CD4-positive, alpha-beta T cell (primary cell): Measurements from ENCODE around the gene MLN. TPM values are rescaled to one million over a fixed set of nuclear protein-coding genes. Genes with fewer than 3 reads are reported as not detected.

Experiments
- ATAC-seq: fragments of 200-7000 bp; cut with Tn5 transposase; one replicate; pipeline ENCODE4 v1.10.0; 2022; ENCODE audit warnings: mild to moderate bottlenecking; ENCODE audit not compliant: poor library complexity
- CTCF ChIA-PET: fragments of 350-600 bp; sonication (Branson Sonifier 250); formaldehyde crosslinking; loops from one replicate; lab custom pipeline; 2021; ENCODE audit warnings: antibody characterized with exemption, inconsistent platforms; lab: Charles Lee
- POLR2A ChIA-PET: fragments of 350-600 bp; sonication (Branson Sonifier 250); formaldehyde crosslinking; loops from one replicate; lab custom pipeline; 2021; ENCODE audit warnings: antibody characterized with exemption, inconsistent platforms; lab: Charles Lee
- DNase-seq, 14 experiments: peaks; one replicate each; pipeline ENCODE4 v3.0.0-alpha.2; 2013 to 2020; ENCODE audit warnings: mixed read lengths in 2 of 14
- H3K27ac ChIP-seq, 2 donors: one replicate each; pipeline versions ENCODE4 v1.5.1 to v1.7.0; 2013; ENCODE audit warnings: low read length in 2 of 2, low read depth in 1 of 2, mild to moderate bottlenecking in 1 of 2
- H3K27me3 ChIP-seq, 2 experiments: 1 replicate in 1 of 2; 2 replicates in 1 of 2; pipeline versions ENCODE4 v1.6.1 to v1.7.0; 2013; ENCODE audit warnings: low read length in 2 of 2, control low read depth in 1 of 2, mild to moderate bottlenecking in 1 of 2, moderate library complexity in 1 of 2; ENCODE audit not compliant: insufficient read depth in 2 of 2, control insufficient read depth in 1 of 2
- H3K36me3 ChIP-seq: one replicate; pipeline ENCODE4 v1.6.1; 2013; ENCODE audit warnings: low read length, control low read depth; ENCODE audit not compliant: insufficient read depth
- H3K4me1 ChIP-seq: one replicate; pipeline ENCODE4 v1.6.1; 2013; ENCODE audit warnings: low read length, control low read depth; ENCODE audit not compliant: insufficient read depth
- H3K4me3 ChIP-seq: one replicate; pipeline ENCODE4 v1.5.1; 2013; ENCODE audit warnings: mild to moderate bottlenecking, low read length, moderate library complexity
- H3K9me3 ChIP-seq, 2 experiments: 1 replicate in 1 of 2; 2 replicates in 1 of 2; pipeline versions ENCODE4 v1.6.1 to v1.7.0; 2013; ENCODE audit warnings: low read length in 2 of 2, mild to moderate bottlenecking in 2 of 2, control low read depth in 1 of 2, moderate library complexity in 1 of 2; ENCODE audit not compliant: control insufficient read depth in 1 of 2, insufficient read depth in 1 of 2
- H3K27ac Mint-ChIP-seq: one replicate; pipeline ENCODE4 v1.8.0; 2020; ENCODE audit warnings: mixed read lengths
- H3K27me3 Mint-ChIP-seq: one replicate; pipeline ENCODE4 v1.8.0; 2021; ENCODE audit warnings: mixed read lengths
- H3K36me3 Mint-ChIP-seq: one replicate; pipeline ENCODE4 v1.8.0; 2021; ENCODE audit warnings: low read depth, mixed read lengths
- H3K4me1 Mint-ChIP-seq: one replicate; pipeline ENCODE4 v1.8.0; 2021; ENCODE audit warnings: low read depth, mixed read lengths
- H3K4me3 Mint-ChIP-seq: one replicate; pipeline ENCODE4 v1.8.0; 2020; ENCODE audit warnings: mild to moderate bottlenecking, mixed read lengths
- H3K9me3 Mint-ChIP-seq: one replicate; pipeline ENCODE4 v1.8.0; 2020; ENCODE audit warnings: mixed read lengths
- CTCF ChIP-seq: fragments of 200-600 bp; IDR thresholded peaks from one replicate; pipeline ENCODE4 v1.8.0; 2022; ENCODE audit warnings: antibody characterized with exemption, mild to moderate bottlenecking
- intact Hi-C, 2 experiments: fragments of 100-400 bp; cut with DNase I in 1 of 2; cut with micrococcal nuclease in 1 of 2; formaldehyde crosslinking; loops; one replicate each; pipeline versions ENCODE4 v1.15.1 to v1.9.0; 2023 to 2025; cut with DNase I, micrococcal nuclease
- total RNA-seq, 174 experiments: library from RNA in 2 of 174; stranded (reverse) in 2 of 174; gene quantifications; one replicate each; pipeline ENCODE4 v1.2.3 and lab custom pipeline; 2021 to 2026

The MLN gene
- total RNA-seq, 2 experiments from 2014 or later: not detected

GRCh38 chr6:33790379-33790778 is 13.4 kb downstream of the MLN start:
- H3K4me1 Mint-ChIP-seq: peaks cover 34% of the 10 kb centered on the region
- H3K9me3 ChIP-seq: no peaks in the 10 kb centered on the region
- no peak for ATAC-seq

DNA sequence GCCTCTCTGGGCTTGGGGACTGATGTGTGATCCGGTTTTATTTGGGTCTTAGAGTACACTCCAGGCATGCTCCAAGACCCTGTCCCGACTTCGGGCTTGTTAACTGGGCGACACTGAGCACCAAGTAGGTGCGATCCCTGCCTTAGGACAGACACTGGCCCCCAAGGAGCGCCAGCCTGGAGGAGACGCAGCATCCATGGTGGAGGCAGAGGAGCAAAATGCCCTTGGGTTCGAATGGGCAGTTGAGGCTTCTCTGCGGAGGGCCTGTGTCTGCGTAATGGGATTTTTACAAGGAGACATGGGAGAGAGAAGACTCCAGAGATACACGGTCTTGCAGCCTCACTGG is 14.3 kb downstream of the MLN start:
- Mint-ChIP-seq H3K36me3 (peaks cover 38% of the 10 kb centered on the region), H3K9me3 (no peaks in the 10 kb centered on the region), H3K4me1 (peaks cover 42% of the 10 kb centered on the region), H3K27ac (peak overlapping the region; percentile 85), H3K4me3 (peak overlapping the region; percentile 86), H3K27me3 (no peaks in the 10 kb centered on the region)
- ChIA-PET POLR2A (interaction anchor here (0.7 to 2.3 kb wide), 6 partner anchors 9 to 967 kb away, joined by 3 to 10 read pairs (median 4); partner anchors contain the start of gene BAK1), CTCF (interaction anchor here (2.7 kb wide), 1 partner anchor 78 kb away, joined by 9 read pairs; the partner anchor contains the start of gene UQCC2)
- Histone ChIP-seq H3K36me3 (peaks cover 26% of the 10 kb centered on the region), H3K27me3 (no peaks in the 10 kb centered on the region), H3K9me3 (no peaks in the 10 kb centered on the region), H3K4me3 (no peak overlapping the region), H3K4me1 (peaks cover 41% of the 10 kb centered on the region), H3K27ac (no peak overlapping the region)
- DNase-seq (peak in 1 of 14 experiments; percentile 42), ATAC-seq (no peak)
- no peak for TF ChIP-seq CTCF
- intact Hi-C loops: loop anchor here (1.0 to 10.0 kb wide), 7 partner anchors 78 to 735 kb away; partner anchors contain the start of genes B3GALT4 (in 1 of the 2), RPS10 (in 1 of the 2), RPS18 (in 1 of the 2) and SMIM29 (in 1 of the 2)

More at GRCh38 chr6:33790379-33790778, 13.4 kb downstream of the MLN start:
- intact Hi-C loops: loop anchor here in 1 of 2 experiments (5.0 kb wide), 1 partner anchor 112 kb away; no protein-coding TSS in a partner anchor
- H3K27ac ChIP-seq: no peak overlapping the region
- H3K36me3 ChIP-seq: peaks cover 17% of the 10 kb centered on the region
- no peak for DNase-seq
- H3K4me3 ChIP-seq: no peak overlapping the region
- Mint-ChIP-seq H3K4me3 (peak overlapping the region; percentile 82), H3K9me3 (no peaks in the 10 kb centered on the region), H3K27me3 (no peaks in the 10 kb centered on the region), H3K27ac (peak overlapping the region; percentile 74), H3K36me3 (peaks cover 30% of the 10 kb centered on the region)
- ChIA-PET POLR2A (interaction anchor here (0.6 kb wide), 1 partner anchor 625 kb away, joined by 3 read pairs; no protein-coding TSS in a partner anchor), CTCF (no interaction called here)
- no peak for TF ChIP-seq CTCF
- H3K4me1 ChIP-seq: peaks cover 32% of the 10 kb centered on the region
- H3K27me3 ChIP-seq: no peaks in the 10 kb centered on the region

DNA sequence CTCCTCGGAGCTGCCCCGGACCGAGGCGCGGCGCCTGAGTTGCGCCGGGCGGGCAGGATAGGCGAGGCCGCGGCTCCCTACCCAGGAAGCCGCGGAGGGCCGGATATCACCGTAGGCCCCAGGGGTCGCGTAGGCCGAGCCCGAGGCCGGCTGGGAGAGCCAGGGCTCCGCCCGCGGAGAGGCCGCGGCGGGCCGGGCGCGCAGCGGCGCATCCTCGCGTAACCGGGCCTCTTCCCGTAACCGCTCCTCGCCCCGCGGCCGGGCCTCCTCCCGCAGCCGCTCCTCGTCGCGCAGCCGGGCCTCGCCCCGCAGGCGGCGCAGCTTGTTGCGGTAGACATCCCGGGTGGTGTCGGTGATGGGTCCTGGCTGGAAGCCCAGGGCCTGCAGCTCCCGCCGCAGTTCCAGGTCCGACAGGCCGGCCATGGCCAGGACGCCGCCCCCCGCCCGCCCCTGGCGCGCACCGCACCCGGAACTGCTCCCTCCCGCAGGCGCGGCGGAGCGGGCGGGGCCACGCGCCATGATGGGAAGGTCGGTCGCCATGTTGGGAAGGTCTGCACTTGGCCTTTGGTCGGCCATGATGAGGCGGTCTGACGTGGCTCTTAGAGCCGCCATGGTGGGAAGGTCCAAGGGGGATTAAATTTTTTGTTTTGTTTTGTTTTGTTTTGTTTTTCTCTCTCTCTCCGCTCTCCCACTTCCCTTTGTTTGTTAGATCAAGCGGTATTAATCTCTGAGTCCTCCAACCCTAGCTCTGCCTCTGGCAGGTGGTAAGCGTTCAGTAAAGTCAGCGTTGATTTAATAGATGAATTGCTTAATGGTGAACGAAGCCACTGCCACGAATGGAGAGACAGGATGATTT is 14.9 kb downstream of the MLN start, which contains the start of gene LEMD2:
LEMD2 (minus strand) TSS at position 437 of the 856 bp plus-strand sequence; CDS start at position 423, 14 bp downstream.
- no peaks in the 10 kb centered on the region for H3K27me3 Mint-ChIP-seq
- ChIA-PET CTCF (interaction anchor here (2.7 kb wide), 1 partner anchor 77 kb away, joined by 9 read pairs; the partner anchor contains the start of gene UQCC2), POLR2A (interaction anchor here (0.6 to 2.5 kb wide), 17 partner anchors 9 to 968 kb away, joined by 3 to 14 read pairs (median 4); partner anchors contain the start of genes BAK1, ITPR3 and SMIM29)
- Histone ChIP-seq H3K36me3 (peaks cover 31% of the 10 kb centered on the region), H3K9me3 (no peaks in the 10 kb centered on the region), H3K27me3 (no peaks in the 10 kb centered on the region), H3K4me1 (peaks cover 45% of the 10 kb centered on the region), H3K4me3 (peak within 1 kb of the TSS; percentile 53), H3K27ac (peak within 1 kb of the TSS; percentile 50 to 87)
- ATAC-seq: peak; percentile 88
- H3K36me3 Mint-ChIP-seq: peaks cover 44% of the 10 kb centered on the region
- DNase-seq: peak; percentile 81 to 96 (median 92)
- intact Hi-C loops: loop anchor here (1.0 to 10.0 kb wide), 7 partner anchors 78 to 736 kb away; partner anchors contain the start of genes B3GALT4 (in 1 of the 2), RPS10 (in 1 of the 2), RPS18 (in 1 of the 2) and SMIM29 (in 1 of the 2)
- peaks cover 47% of the 10 kb centered on the region for H3K4me1 Mint-ChIP-seq
- H3K27ac Mint-ChIP-seq: peak within 1 kb of the TSS; percentile 94
- peak within 1 kb of the TSS; percentile 94 for H3K4me3 Mint-ChIP-seq
- no peak for TF ChIP-seq CTCF
- H3K9me3 Mint-ChIP-seq: no peaks in the 10 kb centered on the region
